ENCODE measurements around the gene LAMA3.

The LAMA3 gene

DNA sequence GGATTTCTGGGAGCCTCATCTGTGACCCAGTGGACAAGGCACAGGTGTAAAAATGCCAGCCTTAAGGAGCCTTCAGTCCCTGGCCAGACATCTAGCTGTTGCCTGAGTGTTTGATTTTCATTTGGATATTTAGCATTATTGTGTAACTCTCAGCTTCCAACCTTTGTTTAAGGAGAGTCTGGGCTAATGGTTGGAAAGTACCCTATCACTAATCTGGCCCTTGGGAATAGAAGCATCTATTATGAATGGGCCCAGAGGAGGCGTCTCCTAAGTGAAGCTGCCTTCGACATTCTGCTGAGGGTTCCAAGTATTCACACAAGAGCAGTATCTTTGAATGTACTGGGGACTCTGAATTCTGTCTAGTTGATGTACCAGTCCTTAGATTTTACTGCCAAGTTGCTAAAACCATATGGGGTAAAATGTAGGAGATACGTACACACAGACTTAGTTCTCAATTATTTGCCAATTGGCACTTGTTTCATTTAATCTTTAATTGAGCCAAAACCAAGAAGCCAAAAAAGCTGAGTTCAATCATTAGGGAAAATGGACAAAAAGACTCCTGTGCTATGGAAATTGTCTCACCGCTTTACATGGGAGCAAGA is 19.3 kb upstream of the LAMA3 start:
- no peak for DNase-seq (ENCODE audit: low read depth, low spot score)

DNA sequence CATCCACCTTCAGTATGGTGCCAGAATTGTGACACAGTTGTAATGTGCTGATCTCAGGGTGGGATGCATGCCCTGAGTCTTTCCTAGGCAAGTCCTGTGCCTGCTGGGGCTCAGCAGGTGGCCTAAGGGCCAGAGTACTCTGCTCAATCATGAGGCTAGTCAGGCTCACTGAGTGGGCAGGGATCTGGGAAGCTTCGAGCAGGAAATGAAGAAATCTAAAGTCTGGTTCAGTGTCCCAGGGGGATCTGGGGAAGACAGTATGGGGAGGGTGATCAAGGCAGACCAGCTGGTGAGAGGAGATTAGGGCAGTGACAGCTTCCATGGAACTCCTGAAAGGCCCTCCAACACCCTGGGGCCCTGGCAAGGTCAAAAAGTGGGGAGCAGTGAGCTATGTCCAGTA is 17.7 kb upstream of the LAMA3 start:
- DNase-seq (ENCODE audit: low read depth, low spot score): no peak

DNA sequence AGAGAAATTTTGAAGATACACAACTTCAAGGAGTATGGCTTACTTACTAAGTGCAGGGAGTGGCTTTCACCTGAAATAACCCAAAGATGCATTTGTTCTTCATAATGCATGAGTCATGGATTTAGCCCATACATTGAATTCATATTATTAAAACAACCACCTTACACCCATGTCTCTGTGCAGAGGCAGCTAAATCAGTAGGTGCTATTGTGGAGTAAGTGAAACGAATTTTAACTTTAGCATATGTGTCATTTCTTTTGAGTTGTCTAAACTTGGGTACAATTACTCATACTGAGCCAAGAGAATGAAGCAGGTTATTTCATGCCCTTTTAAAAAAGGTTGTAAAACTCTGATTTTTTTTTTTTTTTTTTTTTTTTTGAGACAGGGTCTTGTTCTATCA is 15.5 kb upstream of the LAMA3 start:
- DNase-seq (ENCODE audit: low read depth, low spot score): no peak

DNA sequence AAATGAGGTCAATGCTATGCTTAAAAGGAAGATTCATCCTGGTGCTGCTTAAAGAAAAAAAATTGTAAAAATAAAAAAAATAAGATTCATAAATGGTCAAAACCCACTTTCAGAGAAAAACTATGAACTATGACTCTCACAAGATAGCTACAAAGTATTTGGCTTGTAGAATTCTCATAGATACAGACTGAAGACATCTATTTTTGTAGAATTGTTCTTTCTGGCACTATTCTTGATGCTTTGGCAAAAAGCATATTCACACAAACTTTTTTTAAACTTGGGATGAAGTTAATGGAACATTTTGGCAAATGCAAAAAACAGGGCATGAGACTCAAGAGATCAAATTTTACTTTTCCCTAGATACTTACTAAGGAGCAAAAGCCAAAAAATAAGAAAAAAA is 14.0 kb upstream of the LAMA3 start:
- no peak for DNase-seq (ENCODE audit: low read depth, low spot score)

DNA sequence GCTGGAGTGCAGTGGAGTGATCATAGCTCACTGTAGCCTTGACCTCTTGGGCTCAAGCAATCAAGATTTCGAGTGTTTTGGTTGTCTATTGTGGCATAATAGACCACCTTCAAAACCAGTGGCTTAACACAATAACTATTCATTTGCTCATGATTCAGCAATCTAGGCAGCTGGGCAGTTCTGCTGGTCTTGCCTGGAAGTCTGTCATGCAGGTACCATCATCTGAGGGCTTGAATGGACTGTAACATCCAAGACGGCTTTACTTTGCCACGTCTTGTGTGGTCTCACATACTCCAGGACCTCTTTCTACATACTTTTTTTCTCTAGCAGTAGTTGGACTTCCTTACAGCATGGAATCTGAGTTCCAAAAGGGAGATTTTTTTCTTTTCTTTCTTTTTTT is 13.4 kb upstream of the LAMA3 start:
- no peak for DNase-seq (ENCODE audit: low read depth, low spot score)

DNA sequence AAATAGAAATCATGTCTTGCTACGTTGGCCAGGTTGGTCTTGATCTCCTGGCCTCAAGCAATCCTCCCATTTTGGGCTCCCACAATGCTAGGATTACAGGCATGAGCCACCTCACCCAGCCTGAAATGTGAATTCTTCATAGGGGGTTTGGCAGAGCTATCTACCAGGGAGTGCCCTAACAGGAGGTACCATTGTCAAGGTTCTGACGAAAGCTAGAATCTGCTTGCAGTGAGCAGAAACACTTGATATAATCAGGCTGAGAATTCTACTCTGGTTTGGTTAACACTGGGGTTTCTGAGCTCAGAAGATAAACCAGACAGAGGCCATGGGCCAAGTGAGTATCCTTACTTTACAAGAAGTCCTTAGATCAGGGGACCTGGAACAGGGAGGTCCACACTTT is 7.2 kb upstream of the LAMA3 start:
- no peak for DNase-seq (ENCODE audit: low read depth, low spot score)

DNA sequence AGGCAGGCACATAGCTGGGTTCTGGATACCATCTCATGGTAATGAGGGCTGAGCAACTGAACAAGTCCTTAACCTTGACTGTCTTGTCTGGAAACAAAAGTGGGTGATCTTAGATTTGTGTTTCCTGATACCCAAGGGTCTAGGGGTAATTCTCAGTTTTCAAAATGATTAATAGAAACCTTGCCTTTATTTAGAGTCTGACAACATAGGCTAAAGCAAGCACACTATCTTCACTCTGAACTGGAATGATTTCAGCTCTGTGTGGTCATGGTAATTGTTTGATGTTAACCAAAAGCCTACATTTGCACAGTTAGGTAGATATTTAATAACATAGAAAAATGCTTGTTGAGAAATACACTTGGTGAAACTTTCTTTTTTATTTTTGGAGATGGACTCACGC is 6.8 kb upstream of the LAMA3 start:
- no peak for DNase-seq (ENCODE audit: low read depth, low spot score)

DNA sequence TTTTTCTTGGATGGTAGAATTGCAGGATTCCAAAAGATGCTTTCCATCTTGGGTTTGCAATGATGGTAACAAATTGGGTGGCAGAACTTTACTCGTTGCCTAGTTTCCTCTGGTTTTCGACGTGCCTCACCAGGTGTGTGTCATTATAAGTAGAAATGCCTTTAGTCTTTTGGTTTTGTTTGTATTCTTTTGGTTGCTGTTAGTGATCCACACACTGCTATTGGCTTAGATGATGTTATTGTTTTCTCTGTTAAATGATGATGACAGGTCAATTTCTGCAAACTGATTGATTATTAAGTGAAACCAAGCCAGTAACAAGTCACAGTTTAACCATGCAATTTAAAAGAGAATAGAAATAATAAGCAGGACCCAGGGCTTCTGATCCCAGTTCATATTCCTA is 6.1 kb upstream of the LAMA3 start:
- DNase-seq (ENCODE audit: low read depth, low spot score): no peak

DNA sequence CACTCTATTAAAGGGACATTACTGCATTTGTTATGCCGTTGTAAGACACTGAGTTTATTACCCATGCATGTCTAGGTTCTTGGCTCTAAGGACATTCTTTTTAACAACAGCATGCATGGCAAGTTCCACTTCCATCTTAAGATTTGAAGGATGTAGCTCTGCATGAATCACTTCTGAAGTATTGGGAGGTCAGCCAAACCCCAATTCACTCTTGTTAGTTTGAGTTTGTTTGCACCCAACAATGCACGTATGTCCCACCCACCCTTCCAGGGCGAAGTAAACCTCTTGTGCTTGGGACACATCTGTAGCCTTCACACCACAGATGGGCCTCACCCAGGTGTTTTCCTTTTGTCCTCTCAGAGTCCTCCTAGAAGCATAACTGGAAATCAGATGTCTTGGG is 5.6 kb upstream of the LAMA3 start:
- DNase-seq (ENCODE audit: low read depth, low spot score): no peak

DNA sequence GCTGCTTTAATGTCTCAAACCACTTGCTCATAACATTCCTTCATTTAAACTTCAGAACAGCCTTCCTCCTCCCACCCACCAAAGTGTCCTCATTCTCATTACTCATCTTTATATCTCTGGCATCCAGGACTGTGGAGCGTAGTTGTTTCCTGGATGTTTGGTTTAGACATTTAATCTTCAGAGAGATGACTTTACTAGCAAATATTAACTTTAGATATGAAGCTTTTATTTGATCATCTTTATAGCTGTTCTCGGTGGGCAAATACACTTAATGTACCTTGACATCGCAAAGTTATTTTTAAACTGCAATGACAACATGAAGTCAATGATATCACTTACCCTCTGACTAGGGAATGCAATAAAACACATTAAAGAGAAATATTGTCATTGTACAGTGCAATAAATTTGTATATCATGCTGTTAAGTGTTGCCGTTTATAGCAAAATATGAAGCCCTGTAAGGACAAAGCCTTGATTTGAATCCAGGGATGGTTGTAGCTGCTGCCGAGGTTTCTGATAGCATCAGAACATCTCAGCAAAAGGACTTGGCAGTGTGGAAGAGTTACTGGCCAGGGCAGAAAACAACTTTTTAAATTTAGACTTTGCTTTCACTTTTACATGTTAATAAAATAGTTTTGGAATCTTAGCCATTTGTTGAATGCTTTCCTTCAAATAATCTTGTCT is 4.6 kb upstream of the LAMA3 start:
- no peak for DNase-seq (ENCODE audit: low read depth, low spot score)

DNA sequence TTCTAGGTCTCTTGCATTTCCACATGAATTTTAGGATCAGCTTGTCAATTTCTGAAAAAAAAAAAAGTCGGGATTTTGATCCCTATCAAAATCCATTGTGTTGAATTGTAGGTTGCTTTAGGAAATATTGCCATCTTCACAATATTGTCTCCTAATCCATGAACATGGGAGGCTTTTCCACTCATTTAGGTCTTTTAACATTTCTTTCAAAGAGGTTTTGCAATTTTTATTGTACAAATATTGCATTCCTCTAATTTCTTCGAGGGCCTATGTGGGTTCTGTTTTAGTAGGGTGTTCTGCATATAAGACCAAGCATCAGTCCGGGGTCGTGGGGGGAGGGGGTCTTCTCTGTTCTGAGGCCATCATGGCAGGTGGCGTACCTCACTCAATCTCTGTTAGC is 725 bp upstream of the LAMA3 start:
- DNase-seq (ENCODE audit: low read depth, low spot score): no peak

DNA sequence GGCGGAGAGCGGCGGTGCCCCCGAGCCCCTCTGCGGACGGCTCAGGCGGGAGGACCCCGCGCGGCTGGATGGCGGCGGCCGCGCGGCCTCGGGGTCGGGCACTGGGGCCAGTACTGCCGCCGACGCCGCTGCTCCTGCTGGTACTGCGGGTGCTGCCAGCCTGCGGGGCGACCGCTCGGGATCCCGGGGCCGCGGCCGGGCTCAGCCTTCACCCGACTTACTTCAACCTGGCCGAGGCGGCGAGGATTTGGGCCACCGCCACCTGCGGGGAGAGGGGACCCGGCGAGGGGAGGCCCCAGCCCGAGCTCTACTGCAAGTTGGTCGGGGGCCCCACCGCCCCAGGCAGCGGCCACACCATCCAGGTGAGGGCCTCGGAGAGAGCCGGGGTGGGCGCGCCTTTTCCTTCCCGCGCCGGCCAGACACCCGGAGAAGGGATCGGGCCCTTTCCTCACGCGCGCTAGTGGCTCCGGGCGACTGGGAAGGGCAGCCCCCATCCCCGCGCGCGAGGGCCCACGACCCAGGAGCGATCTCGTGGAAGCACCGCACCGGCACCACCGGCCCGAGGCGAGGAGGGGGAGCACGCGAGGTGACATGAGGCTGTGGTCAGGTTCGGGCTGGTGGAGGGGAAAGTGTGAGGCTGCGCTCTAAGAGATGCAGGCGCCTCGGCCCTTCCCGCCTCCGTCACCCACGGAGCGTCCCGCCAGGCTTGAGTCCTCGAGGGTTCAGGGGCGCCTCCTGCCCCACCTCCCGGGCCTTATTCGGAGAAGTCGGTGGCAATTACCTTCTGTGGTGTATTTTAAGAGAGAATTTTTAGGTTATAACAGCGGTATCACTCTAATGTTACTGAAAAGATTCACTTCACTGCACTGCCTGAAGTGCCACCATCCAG is 607 bp downstream of the LAMA3 start:
- DNase-seq (ENCODE audit: low read depth, low spot score): no peak

DNA sequence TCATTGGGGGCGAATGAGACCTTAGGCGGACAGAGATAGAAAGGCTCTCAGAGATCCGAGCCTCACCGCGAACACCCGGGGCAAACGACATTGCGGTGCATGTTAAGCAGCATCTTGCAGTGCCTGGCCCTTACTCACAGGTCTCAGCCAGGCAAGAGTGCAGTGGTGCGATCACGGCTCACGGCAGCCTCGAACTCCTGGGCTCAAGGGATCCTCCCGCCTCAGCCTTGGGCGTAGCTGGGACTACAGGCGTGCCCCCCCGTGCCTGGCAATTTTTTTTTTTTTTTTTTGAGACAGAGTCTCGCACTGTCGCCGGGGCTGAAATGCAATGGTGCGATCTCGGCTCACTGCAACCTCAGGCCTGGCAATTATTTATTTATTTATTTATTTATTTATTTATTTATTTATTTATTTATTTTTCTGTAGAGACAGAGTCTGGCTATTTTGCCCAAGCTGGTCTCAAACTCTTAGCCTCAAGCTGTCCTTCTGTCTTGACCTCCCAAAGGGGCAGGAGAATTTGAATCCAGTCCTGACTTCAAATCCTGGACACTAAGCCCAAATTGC is 1.3 kb downstream of the LAMA3 start:
- no peak for DNase-seq (ENCODE audit: low read depth, low spot score)

DNA sequence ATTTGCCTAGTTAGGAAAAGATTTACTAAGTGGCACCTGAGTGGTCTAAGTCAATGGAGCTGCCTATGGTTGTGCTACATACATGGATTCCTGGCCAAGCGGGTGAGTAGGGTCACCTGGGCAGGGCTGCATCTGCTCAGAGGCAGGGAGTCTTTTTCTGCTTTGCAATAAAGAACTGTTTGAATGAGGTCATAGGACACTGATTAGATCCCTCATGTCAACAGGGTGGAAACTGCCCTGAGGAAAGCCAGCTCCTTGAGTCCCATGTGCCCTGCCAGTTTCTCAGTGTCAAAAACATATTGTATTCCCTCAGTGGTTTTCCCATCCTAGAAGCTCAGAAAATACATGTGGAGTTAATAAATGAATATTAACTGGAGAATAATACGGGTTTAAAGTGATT is 4.6 kb downstream of the LAMA3 start:
- no peak for DNase-seq (ENCODE audit: low read depth, low spot score)

DNA sequence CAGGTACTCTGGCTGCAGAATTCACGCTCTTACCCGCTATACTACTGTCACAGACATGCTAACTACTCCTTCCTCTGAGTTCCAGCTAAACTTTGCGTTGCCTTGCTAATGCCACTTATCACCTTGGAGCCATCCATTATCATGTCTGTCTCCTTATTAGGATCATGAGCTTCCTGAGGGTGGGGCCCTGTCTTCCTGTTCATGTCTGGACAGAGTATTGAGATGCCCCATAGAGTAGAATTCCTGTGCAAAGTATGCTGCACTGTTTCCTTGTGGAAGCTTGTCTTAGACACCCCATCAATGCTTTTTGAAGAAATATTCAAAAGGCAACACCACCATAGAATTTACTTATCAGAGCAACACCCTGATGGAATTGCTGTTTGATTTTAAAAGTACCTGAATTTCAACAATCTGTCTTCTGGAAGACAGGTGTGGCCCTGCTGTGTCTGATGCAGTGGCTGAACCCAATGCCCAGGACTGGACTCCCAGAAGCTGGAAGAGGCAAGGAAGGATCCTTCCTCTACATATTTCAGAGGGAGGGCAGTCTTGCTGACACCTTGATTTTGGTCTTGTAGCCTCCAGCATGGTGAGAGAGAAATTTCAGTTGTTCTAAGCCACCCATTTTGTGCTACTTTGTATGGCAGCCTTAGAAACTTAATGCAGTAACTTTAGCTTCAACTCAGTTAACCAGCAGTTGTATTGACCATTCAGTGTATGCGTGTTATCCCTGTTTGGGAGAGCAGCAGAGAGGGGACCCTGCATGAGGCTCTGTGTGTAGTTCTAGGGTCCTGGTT is 5.6 kb downstream of the LAMA3 start:
- no peak for DNase-seq (ENCODE audit: low read depth, low spot score)

DNA sequence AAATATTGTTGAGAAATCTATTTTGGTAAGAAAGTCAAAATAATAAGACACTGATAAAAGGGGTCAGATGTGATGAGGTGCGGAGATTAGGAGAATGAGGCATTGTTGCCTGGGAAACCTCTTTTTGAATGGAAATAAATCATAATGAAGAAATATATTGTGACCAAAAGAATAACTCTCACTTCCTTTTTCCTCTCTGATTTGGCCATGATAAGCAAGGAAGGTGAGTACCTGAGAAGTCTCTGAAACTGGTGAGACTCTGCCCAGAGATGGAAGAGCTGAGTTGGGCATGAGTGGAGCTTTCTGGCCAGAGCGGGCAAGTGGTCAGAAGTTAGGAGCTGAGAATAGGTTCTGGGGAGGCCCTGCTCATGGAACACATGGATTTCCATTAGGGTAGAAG is 11.8 kb downstream of the LAMA3 start:
- DNase-seq (ENCODE audit: low read depth, low spot score): no peak

DNA sequence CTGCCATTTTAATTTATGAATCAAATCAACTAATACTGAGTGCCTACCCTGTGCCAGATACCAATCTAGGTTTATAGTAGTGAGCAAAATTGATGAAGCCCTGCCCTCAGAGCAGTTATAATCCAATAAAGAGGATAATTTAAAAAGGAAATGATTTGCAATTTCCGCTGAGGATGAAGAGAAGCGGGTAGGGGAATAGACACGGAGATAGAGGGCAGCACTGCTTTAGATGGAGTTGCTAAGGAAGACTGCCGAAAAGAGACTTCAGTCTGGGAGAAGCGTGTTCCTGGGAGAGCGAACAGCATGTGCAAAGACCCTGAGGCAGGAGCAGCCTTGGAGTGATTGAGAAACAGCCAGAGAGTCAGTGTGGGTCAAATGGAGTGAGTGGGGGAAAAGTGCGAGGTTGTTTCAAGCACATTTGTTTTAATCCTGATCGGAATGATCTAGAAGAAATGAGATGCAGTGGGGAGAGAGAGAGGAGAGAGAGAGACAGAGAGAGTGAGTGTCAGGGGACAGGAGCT is 12.4 kb downstream of the LAMA3 start:
- DNase-seq (ENCODE audit: low read depth, low spot score): no peak

DNA sequence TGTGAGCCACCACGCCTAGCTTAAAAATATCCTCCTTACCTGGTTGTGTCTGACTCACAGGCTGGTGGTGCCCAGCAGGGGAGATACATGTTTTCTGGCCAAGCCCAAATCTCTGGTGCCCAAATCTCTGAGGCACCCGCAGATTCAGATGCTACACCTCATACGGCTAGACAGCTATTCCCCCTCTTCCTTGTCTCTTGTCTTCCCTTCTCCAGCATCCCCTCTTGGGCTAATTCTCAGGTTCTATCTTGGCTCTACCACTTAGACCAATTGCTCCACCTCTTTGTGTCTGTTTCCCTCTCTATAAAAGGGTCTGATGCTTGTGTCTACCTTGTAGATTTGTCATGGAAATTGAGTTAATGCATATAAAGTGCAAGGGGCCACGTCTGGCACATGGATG is 13.4 kb downstream of the LAMA3 start:
- no peak for DNase-seq (ENCODE audit: low read depth, low spot score)

DNA sequence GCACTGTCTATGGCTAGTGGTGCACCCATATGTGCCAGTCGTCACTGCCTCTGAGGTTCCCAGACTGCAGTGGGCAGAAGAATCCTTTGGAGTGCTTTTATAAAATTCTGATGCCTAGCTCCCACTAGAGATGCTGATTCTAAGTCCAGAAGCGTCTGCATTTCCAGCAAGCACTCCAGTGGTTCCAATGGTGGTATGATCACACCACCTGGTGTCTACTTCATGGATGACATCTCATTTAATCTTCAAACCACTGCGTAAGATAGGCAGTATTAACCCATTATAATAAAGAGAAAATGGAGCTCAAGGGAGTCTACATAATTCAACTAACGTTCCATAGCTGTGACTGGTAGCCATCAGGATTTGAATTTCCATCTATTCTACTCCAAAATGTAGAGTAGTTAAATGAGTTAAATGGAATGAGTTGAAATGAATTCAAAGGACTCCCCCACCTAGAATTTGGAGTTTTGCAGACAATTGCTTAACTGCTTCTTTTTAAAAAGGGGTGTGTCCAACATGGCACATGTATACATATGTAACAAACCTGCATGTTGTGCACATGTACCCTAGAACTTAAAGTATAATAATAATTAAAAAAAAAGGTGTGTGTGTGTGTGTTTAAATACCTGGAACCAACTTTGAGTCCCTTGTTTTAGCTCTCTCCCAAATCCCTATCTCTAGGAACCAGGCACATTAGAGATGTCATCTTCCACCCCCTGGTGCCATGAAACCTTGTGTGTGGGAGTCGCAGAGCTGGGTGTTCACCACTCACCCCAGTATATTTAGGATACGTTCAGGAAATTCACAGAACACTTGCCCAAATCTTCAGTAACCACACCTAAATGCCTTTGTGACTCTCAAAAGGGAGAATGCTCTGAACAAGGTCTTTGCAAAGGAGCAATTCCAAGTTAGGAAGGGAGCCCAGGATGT is 14.1 kb downstream of the LAMA3 start:
- no peak for DNase-seq (ENCODE audit: low read depth, low spot score)

DNA sequence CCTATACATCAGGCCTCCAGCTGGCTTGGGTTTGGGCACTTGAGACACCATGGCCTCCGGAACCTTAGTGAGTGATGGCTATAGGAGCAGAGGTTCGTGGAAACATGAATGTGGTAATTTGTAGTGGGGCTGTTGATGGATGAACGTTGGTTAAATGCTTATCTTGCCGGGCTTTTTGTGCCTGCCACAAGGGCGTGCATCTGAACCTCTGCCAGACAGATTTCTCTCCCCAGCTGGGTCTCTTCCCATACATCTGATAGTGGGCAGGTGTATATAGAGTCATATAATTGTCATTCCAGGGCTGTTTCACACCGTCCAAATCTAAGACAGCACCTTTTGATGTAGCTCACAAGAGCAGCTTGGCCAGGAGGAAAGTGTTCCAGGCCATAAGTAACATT is 14.7 kb downstream of the LAMA3 start:
- no peak for DNase-seq (ENCODE audit: low read depth, low spot score)

All from activated CD4-positive, CD25-positive, alpha-beta regulatory T cell treated with anti-CD3 and anti-CD28 coated beads, Interleukin-2, amount 50 U/mL, for 16 hours (primary cell).